H1 (cell line): Measurements from ENCODE around the gene BPHL. TPM values are rescaled to one million over a fixed set of nuclear protein-coding genes. Genes with fewer than 3 reads are reported as not detected.

Experiments
- BRCA1 ChIP-seq: IDR thresholded peaks from 2 replicates; pipeline ENCODE4 v1.6.1; 2012; ENCODE audit warnings: low read depth, low read length, improper control_type of control experiment
- FOSL1 ChIP-seq: IDR thresholded peaks from 2 replicates; pipeline ENCODE4 v1.6.1; 2011; ENCODE audit warnings: mild to moderate bottlenecking, low read depth, low read length, moderate library complexity; ENCODE audit not compliant: insufficient read depth
- HDAC6 ChIP-seq: IDR thresholded peaks from one replicate; pipeline ENCODE4 v1.7.1; 2012; ENCODE audit warnings: low read depth, mild to moderate bottlenecking, inconsistent platforms, low read length, moderate library complexity
- KDM5A ChIP-seq: fragments of 200-600 bp; IDR thresholded peaks from 2 replicates; pipeline ENCODE4 v1.7.1; 2012; ENCODE audit warnings: mild to moderate bottlenecking, low read length, inconsistent platforms, mixed read lengths
- polyA plus RNA-seq, 7 experiments: library from polyadenylated mRNA; depleted of rRNA in 3 of 7; stranded (reverse) in 5 of 7; unstranded in 2 of 7; fragments of >200 nt in 5 of 7; fragments of 200-250 nt in 2 of 7; gene quantifications; 1 replicate in 5 of 7; 2 replicates in 1 of 7; 4 replicates in 1 of 7; pipeline versions ENCODE4 v1.2.1 to v1.2.3, GENCODE V29; 2011 to 2013; ENCODE audit warnings: missing spikeins in 2 of 7, mixed read lengths in 2 of 7
- small RNA-seq: library from polyadenylated mRNA; stranded (forward); fragments of <200 nt; extraction: miRNeasy Mini kit (QIAGEN cat#:217004); gene quantifications from one replicate; pipeline ENCODE3, GENCODE V24; 2013; ENCODE audit not compliant: insufficient read depth
- total RNA-seq: library from RNA; stranded (reverse); fragmentation: NEBNext Ultra II Directional; extraction: Animal tissue kit (Norgen Biotek cat#: 25700); gene quantifications from 2 replicates; pipeline ENCODE4 v1.2.1, GENCODE V29; 2021

Gene BPHL
- total and polyA plus RNA-seq, 2 of the 8 experiments (the other 6 are each of a cell fraction or from before 2014, with no cell fraction given), result 24.4 to 36.4 TPM

DNA sequence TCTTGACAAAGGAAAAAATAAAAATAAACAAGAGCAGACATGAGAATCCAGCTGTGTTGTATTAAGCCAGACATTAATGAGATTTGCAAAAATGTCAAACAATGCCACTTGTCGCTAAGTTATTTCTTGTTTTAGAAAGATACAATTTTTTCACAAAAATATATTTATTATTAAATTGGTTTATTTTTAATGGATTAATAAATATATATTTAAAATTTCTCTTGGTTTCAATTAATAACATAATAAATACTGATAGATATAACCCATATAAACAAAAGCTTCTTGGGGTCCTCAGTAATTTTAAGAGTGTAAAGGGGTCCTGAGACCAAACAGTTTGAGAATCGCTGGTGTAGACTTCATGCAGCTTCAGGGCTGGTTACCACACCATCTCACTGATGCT is 82.9 kb downstream of the BPHL start (continued):
- TF ChIP-seq HDAC6, result no peak
- TF ChIP-seq FOSL1, result no peak
- no peak for TF ChIP-seq BRCA1
- no peak for TF ChIP-seq KDM5A
- TF ChIP-seq, all 59 proteins: peak for 0

Small RNA genes lying within 50 kb of the gene (small RNA-seq; reads per million reads assigned to genes)
- not detected for gene RNA5SP201

Other genes with a start within 250 kb of the BPHL start
- gene SERPINB9, start 215.4 kb upstream of the BPHL start, total RNA-seq, result 63.5 and 66.8 TPM in 2 replicates
- 53.5 and 93.8 TPM in 2 replicates for gene SERPINB9, start 215.4 kb upstream of the BPHL start, polyA plus RNA-seq (2011; rRNA removed)
- 29.4 and 31.2 TPM in 2 replicates for gene SERPINB6, start 147.1 kb upstream of the BPHL start, total RNA-seq
- 27.2 and 29.5 TPM in 2 replicates for gene SERPINB6, start 147.1 kb upstream of the BPHL start, polyA plus RNA-seq (2011; rRNA removed)
- 126 and 135 TPM in 2 replicates for gene NQO2, start 118.8 kb upstream of the BPHL start, total RNA-seq
- gene NQO2, start 118.8 kb upstream of the BPHL start, polyA plus RNA-seq (2011; rRNA removed), result 135 and 168 TPM in 2 replicates
- gene RIPK1, start 50.2 kb upstream of the BPHL start, total RNA-seq, result 20.7 and 22.9 TPM in 2 replicates
- 5.5 and 5.9 TPM in 2 replicates for gene RIPK1, start 50.2 kb upstream of the BPHL start, polyA plus RNA-seq (2011; rRNA removed)
- 330 and 349 TPM in 2 replicates for gene TUBB2A, start 38.8 kb downstream of the BPHL start, total RNA-seq
- 315 and 408 TPM in 2 replicates for gene TUBB2A, start 38.8 kb downstream of the BPHL start, polyA plus RNA-seq (2011; rRNA removed)
- 599 and 612 TPM in 2 replicates for gene TUBB2B, start 108.9 kb downstream of the BPHL start, total RNA-seq
- 722 and 951 TPM in 2 replicates for gene TUBB2B, start 108.9 kb downstream of the BPHL start, polyA plus RNA-seq (2011; rRNA removed)
- gene PSMG4, start 140.2 kb downstream of the BPHL start, total RNA-seq, result 40.6 and 45.6 TPM in 2 replicates
- gene PSMG4, start 140.2 kb downstream of the BPHL start, polyA plus RNA-seq (2011; rRNA removed), result 113 and 127 TPM in 2 replicates